OCI-LY3 (cell line): Measurements from ENCODE around the gene GNA12.

Experiments used
- CTCF ChIP-seq: fragments of 200-600, 300-600 bp; sonication (generic); IDR thresholded peaks from 2 replicates; pipeline ENCODE4 v1.5.1; 2014; ENCODE audit warnings: antibody characterized with exemption, low read length, low read depth
- EZH2phosphoT487 ChIP-seq: fragments of 200-600 bp; shearing (Covaris generic); IDR thresholded peaks from 2 replicates; pipeline ENCODE4 v1.6.1; 2018; ENCODE audit warnings: antibody characterized with exemption, mixed run types, low read depth

- TF ChIP-seq CTCF (no peak), EZH2phosphoT487 (no peak)
Observed at GRCh38 chr7:2798669-2799068, 45.4 kb downstream of the GNA12 start.
